ENCODE data around the gene S100A14.

The S100A14 gene

GRCh38 chr1:153609585-153609907 is 6.6 kb downstream of the S100A14 start:
- TF ChIP-seq, protein P1, sequence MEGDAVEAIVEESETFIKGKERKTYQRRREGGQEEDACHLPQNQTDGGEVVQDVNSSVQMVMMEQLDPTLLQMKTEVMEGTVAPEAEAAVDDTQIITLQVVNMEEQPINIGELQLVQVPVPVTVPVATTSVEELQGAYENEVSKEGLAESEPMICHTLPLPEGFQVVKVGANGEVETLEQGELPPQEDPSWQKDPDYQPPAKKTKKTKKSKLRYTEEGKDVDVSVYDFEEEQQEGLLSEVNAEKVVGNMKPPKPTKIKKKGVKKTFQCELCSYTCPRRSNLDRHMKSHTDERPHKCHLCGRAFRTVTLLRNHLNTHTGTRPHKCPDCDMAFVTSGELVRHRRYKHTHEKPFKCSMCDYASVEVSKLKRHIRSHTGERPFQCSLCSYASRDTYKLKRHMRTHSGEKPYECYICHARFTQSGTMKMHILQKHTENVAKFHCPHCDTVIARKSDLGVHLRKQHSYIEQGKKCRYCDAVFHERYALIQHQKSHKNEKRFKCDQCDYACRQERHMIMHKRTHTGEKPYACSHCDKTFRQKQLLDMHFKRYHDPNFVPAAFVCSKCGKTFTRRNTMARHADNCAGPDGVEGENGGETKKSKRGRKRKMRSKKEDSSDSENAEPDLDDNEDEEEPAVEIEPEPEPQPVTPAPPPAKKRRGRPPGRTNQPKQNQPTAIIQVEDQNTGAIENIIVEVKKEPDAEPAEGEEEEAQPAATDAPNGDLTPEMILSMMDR (conservative IDR thresholded peaks at IDR 0.05), result no peak
- H3K27ac ChIP-seq, result no peak overlapping the region

GRCh38 chr1:153608742-153609584 is 7.2 kb downstream of the S100A14 start:
- no peak overlapping the region for H3K27ac ChIP-seq

DNA sequence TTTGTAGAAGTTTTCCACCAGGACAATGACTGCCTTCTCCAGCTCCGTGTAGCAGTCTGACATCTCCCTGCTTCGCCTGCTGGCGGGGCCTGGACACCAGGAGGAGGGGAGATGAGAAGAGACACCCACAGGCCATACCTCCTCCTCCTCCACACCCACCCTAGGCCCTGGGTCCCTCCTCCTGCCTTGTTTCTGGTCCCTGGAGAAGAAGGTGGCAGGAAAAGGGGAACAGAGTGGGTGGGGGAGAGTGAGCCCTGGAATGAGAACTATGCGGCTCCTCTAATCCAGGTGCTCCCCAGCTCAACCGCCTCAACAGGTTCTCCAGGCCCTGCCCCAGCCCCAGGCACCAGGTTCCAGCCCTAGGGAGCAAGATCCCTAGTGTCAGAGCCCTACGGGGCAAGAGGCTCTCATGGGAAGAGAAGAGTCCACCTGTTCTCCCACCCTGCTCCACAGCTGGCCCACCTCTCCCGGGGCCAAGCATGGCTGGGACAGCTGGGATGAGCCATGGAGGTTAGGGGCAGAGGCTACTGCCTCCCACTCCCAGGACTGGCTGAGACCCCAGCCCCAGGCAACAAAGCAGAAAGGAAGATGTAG is 7.9 kb downstream of the S100A14 start:
- TF ChIP-seq, protein P1 (conservative IDR thresholded peaks at IDR 0.05), result no peak
- no peak overlapping the region for H3K27ac ChIP-seq

More at GRCh38 chr1:153608742-153609584, 7.2 kb downstream of the S100A14 start:
- TF ChIP-seq, protein P1 (conservative IDR thresholded peaks at IDR 0.05), result no peak

GRCh38 chr1:153607381-153607780 is 8.7 kb downstream of the S100A14 start:
- no peak overlapping the region for H3K27ac ChIP-seq
- TF ChIP-seq, protein P1 (conservative IDR thresholded peaks at IDR 0.05), result no peak

DNA sequence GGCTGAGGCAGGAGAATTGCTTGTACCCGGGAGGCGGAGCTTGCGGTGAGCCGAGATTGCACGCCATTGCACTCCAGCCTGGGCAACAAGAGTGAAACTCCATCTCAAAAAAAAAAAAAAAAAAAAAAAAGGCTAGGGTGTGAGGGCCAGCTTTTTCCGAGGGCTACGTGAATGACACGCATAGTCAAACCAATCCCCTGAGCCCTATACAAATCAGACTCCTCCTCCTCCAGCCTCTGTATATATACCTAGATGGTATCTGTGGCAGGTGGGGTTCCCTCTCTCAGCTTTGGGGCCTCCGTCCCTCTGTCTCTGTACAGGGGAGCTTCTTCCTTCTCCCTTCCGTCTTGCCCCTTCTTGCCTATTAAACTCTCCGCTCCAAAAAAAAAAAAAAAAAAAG is 9.9 kb downstream of the S100A14 start:
- TF ChIP-seq, protein P1 (conservative IDR thresholded peaks at IDR 0.05), result no peak
- no peak overlapping the region for H3K27ac ChIP-seq

DNA sequence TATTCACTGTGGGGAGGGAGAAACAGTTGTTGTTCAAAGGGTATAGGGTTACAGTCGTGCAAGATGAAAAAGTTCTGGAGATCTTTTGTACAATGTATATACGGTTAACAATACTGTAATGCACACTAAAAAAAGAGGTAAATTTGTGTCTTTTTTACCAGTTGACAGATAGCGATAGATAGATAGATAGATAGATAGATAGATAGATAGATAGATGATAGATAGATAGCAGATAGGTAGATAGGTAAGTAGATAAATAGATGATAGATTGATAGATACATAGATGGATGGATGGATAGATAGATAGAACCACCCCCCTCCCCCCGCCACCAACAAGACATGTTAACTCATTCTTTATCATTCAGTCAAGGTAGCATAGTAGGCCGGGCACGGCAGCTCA is 13.4 kb downstream of the S100A14 start:
- TF ChIP-seq, protein P1 (conservative IDR thresholded peaks at IDR 0.05), result no peak
- H3K27ac ChIP-seq, result no peak overlapping the region

- TF ChIP-seq, protein P1 (conservative IDR thresholded peaks at IDR 0.05), result no peak
- H3K27ac ChIP-seq, result no peak overlapping the region
Measured at GRCh38 chr1:153599847-153600246, 16.3 kb downstream of the S100A14 start.
